HEK293 (cell line): ENCODE results near the gene TPM3.

ENCODE experiments used
- CTCF ChIA-PET: fragments of 350-600 bp; formaldehyde crosslinking; extraction: SDS; loops from one replicate; lab custom pipeline; 2021; ENCODE audit warnings: antibody characterized with exemption; lab: Yijun Ruan, JAX
- POLR2A ChIA-PET: fragments of 300-600 bp; formaldehyde crosslinking; extraction: SDS; loops from one replicate; lab custom pipeline; 2020; ENCODE audit warnings: antibody characterized with exemption, inconsistent platforms; lab: Yijun Ruan, JAX
- H3K27ac ChIP-seq: fragments of 200-500 bp; sonication (Bioruptor generic); 2 replicates; pipeline ENCODE4 v1.5.1; 2014; ENCODE audit warnings: low read depth, low read length, control low read depth, inconsistent platforms; ENCODE audit errors: extremely low read depth
- H3K36me3 ChIP-seq, 2 experiments: fragments of 200-500 bp in 1 of 2; sonication (Bioruptor generic) in 1 of 2; 1 replicate in 1 of 2; 2 replicates in 1 of 2; pipeline ENCODE4 v1.5.1; 2014 to 2017; ENCODE audit warnings: inconsistent platforms in 2 of 2, low read length in 2 of 2; ENCODE audit not compliant: control insufficient read depth in 2 of 2, insufficient read depth in 1 of 2
- H3K4me1 ChIP-seq: fragments of 200-500 bp; sonication (Bioruptor generic); 2 replicates; pipeline ENCODE4 v1.5.1; 2014; ENCODE audit warnings: mild to moderate bottlenecking, low read length, inconsistent platforms; ENCODE audit not compliant: control insufficient read depth, insufficient read depth
- H3K4me3 ChIP-seq: 2 replicates; pipeline ENCODE4 v1.5.1; 2011; ENCODE audit warnings: low read depth, mild to moderate bottlenecking, control low read depth, low read length, moderate library complexity
- H3K9me3 ChIP-seq: fragments of 200-500 bp; sonication (Bioruptor generic); 2 replicates; pipeline ENCODE4 v1.5.1; 2014; ENCODE audit warnings: low read depth, low read length, inconsistent platforms; ENCODE audit not compliant: control insufficient read depth, insufficient read depth
- GLIS2 ChIP-seq: fragments of 450-650 bp; formaldehyde crosslinking; IDR thresholded peaks from 2 replicates; pipeline ENCODE4 v1.5.1; 2016; ENCODE audit warnings: missing biosample characterization, missing genetic modification characterization
- KLF1 ChIP-seq: fragments of 450-650 bp; formaldehyde crosslinking; IDR thresholded peaks from 2 replicates; pipeline ENCODE4 v1.5.1; 2016; ENCODE audit warnings: missing biosample characterization, missing genetic modification characterization
- KLF16 ChIP-seq: fragments of 450-650 bp; formaldehyde crosslinking; IDR thresholded peaks from 2 replicates; pipeline ENCODE4 v1.5.1; 2017; ENCODE audit warnings: missing biosample characterization, missing genetic modification characterization
- KLF9 ChIP-seq: fragments of 450-650 bp; formaldehyde crosslinking; IDR thresholded peaks from 2 replicates; pipeline ENCODE4 v1.5.1; 2016; ENCODE audit warnings: missing biosample characterization, missing genetic modification characterization, low read depth
- PRDM10 ChIP-seq: fragments of 450-650 bp; formaldehyde crosslinking; IDR thresholded peaks from 2 replicates; pipeline ENCODE4 v1.5.1; 2016; ENCODE audit warnings: missing biosample characterization, missing genetic modification characterization
- TRIM28 ChIP-seq: IDR thresholded peaks from 2 replicates; pipeline ENCODE4 v1.6.1; 2011; ENCODE audit warnings: low read length, control low read depth, borderline replicate concordance
- ZBTB1 ChIP-seq: fragments of 450-650 bp; formaldehyde crosslinking; IDR thresholded peaks from 2 replicates; pipeline ENCODE4 v1.5.1; 2016; ENCODE audit warnings: missing biosample characterization, missing genetic modification characterization
- ZBTB17 ChIP-seq: fragments of 450-650 bp; formaldehyde crosslinking; IDR thresholded peaks from 2 replicates; pipeline ENCODE4 v1.5.1; 2016; ENCODE audit warnings: missing biosample characterization, missing genetic modification characterization
- ZFP37 ChIP-seq: fragments of 450-650 bp; formaldehyde crosslinking; IDR thresholded peaks from 2 replicates; pipeline ENCODE4 v1.5.1; 2016; ENCODE audit warnings: missing biosample characterization, missing genetic modification characterization
- ZNF138 ChIP-seq: fragments of 450-650 bp; formaldehyde crosslinking; IDR thresholded peaks from 2 replicates; pipeline ENCODE4 v1.5.1; 2016; ENCODE audit warnings: missing biosample characterization, missing genetic modification characterization, borderline replicate concordance
- ZNF223 ChIP-seq: fragments of 450-650 bp; formaldehyde crosslinking; IDR thresholded peaks from 2 replicates; pipeline ENCODE4 v1.5.1; 2016; ENCODE audit warnings: missing biosample characterization, missing genetic modification characterization
- ZNF335 ChIP-seq: fragments of 450-650 bp; formaldehyde crosslinking; conservative IDR thresholded peaks from 2 replicates; pipeline ENCODE4 v1.5.1; 2016; ENCODE audit warnings: missing biosample characterization, missing genetic modification characterization
- ZNF37A ChIP-seq: fragments of 450-650 bp; IDR thresholded peaks from 2 replicates; pipeline ENCODE4 v1.5.1; 2018; ENCODE audit warnings: missing biosample characterization, missing genetic modification characterization
- ZNF48 ChIP-seq: fragments of 450-650 bp; formaldehyde crosslinking; IDR thresholded peaks from 2 replicates; pipeline ENCODE4 v1.5.1; 2016; ENCODE audit warnings: missing biosample characterization, missing genetic modification characterization
- ZNF548 ChIP-seq: fragments of 450-650 bp; formaldehyde crosslinking; IDR thresholded peaks from 2 replicates; pipeline ENCODE4 v1.5.1; 2016; ENCODE audit warnings: missing biosample characterization, missing genetic modification characterization
- ZNF585B ChIP-seq: fragments of 450-650 bp; formaldehyde crosslinking; IDR thresholded peaks from 2 replicates; pipeline ENCODE4 v1.5.1; 2016; ENCODE audit warnings: missing biosample characterization, missing genetic modification characterization
- ZNF596 ChIP-seq: fragments of 450-650 bp; IDR thresholded peaks from 2 replicates; pipeline ENCODE4 v1.5.0; 2018; ENCODE audit warnings: missing biosample characterization, mild to moderate bottlenecking, missing genetic modification characterization, moderate library complexity
- ZNF658 ChIP-seq: fragments of 450-650 bp; formaldehyde crosslinking; IDR thresholded peaks from 2 replicates; pipeline ENCODE4; 2016; ENCODE audit warnings: missing biosample characterization, missing genetic modification characterization
- ZXDB ChIP-seq: fragments of 450-650 bp; formaldehyde crosslinking; IDR thresholded peaks from 2 replicates; pipeline ENCODE4 v1.5.1; 2016; ENCODE audit warnings: missing biosample characterization, missing genetic modification characterization
- TF ChIP-seq, protein P1 (sequence below): fragments of 450-650 bp; formaldehyde crosslinking; IDR thresholded peaks from 2 replicates; pipeline ENCODE4 v1.5.1; 2016; ENCODE audit warnings: missing biosample characterization, missing genetic modification characterization
- TF ChIP-seq, protein P2 (sequence below): fragments of 450-650 bp; formaldehyde crosslinking; IDR thresholded peaks from 2 replicates; pipeline ENCODE4 v1.5.1; 2016; ENCODE audit warnings: missing biosample characterization, missing genetic modification characterization, low read depth
- TF ChIP-seq, protein P3 (sequence below): fragments of 450-650 bp; formaldehyde crosslinking; IDR thresholded peaks from 2 replicates; pipeline ENCODE4 v1.5.1; 2016; ENCODE audit warnings: missing biosample characterization, missing genetic modification characterization
- TF ChIP-seq, protein P4 (sequence below): fragments of 450-650 bp; formaldehyde crosslinking; IDR thresholded peaks from 2 replicates; pipeline ENCODE4 v1.5.1; 2016; ENCODE audit warnings: missing biosample characterization, missing genetic modification characterization
- TF ChIP-seq, protein P5 (sequence below): fragments of 450-650 bp; formaldehyde crosslinking; IDR thresholded peaks from 2 replicates; pipeline ENCODE4 v1.5.1; 2017; ENCODE audit warnings: missing biosample characterization, missing genetic modification characterization

TPM3 gene

GRCh38 chr1:154220071-154220969, 28.4 kb upstream of the TPM3 start, which contains the start of gene UBAP2L:
Gene UBAP2L (plus strand): TSS chr1:154220955. CDS start chr1:154225124, 4,169 bp downstream.
- H3K4me3 ChIP-seq = peak within 1 kb of the TSS; percentile 87
- ChIA-PET CTCF (interaction anchor here (0.6 to 2.3 kb wide), 2 partner anchors 21 to 449 kb away, joined by 7 to 13 read pairs; no protein-coding TSS in a partner anchor), POLR2A (interaction anchor here (0.6 to 2.2 kb wide), 14 partner anchors 9 to 218 kb away, joined by 3 to 14 read pairs (median 4); partner anchors contain the start of gene TPM3)
- H3K4me1 ChIP-seq = no peaks in the 10 kb centered on the region
- H3K9me3 ChIP-seq = no peaks in the 10 kb centered on the region
- peak within 1 kb of the TSS; percentile 96 for H3K27ac ChIP-seq
- H3K36me3 ChIP-seq = peaks cover 26 to 50% of the 10 kb centered on the region in 2 experiments
- TF ChIP-seq, protein P1, sequence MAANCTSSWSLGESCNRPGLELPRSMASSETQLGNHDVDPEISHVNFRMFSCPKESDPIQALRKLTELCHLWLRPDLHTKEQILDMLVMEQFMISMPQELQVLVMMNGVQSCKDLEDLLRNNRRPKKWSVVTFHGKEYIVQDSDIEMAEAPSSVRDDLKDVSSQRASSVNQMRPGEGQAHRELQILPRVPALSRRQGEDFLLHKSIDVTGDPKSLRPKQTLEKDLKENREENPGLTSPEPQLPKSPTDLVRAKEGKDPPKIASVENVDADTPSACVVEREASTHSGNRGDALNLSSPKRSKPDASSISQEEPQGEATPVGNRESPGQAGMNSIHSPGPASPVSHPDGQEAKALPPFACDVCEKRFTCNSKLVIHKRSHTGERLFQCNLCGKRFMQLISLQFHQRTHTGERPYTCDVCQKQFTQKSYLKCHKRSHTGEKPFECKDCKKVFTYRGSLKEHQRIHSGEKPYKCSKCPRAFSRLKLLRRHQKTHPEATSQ (tag by site-specific recombination) = no peak
- TF ChIP-seq KLF1 (tag by site-specific recombination) (peak; percentile 27), KLF16 (tag by site-specific recombination) (peak; percentile 29), ZNF658 (tag by site-specific recombination) (no peak), ZNF335 (peak; percentile 87), GLIS2 (tag by site-specific recombination) (peak; percentile 44), ZNF223 (tag by site-specific recombination) (no peak), ZBTB17 (tag by site-specific recombination) (peak; percentile 100), ZNF138 (tag by site-specific recombination) (no peak), KLF9 (tag by site-specific recombination) (peak; percentile 71), ZBTB1 (no peak), ZXDB (tag by site-specific recombination) (peak; percentile 82), ZNF596 (no peak), ZNF585B (tag by site-specific recombination) (no peak), PRDM10 (no peak; the same call in 1 of the 2 replicates), TRIM28 (0 out of 2 replicates have a peak, but pooled peaks have one; percentile 45), ZNF48 (tag by site-specific recombination) (no peak), ZNF548 (no peak), ZNF37A (tag by site-specific recombination) (no peak), ZFP37 (tag by site-specific recombination) (peak; percentile 80; the same call in 1 of the 2 replicates)
- TF ChIP-seq, protein P2, sequence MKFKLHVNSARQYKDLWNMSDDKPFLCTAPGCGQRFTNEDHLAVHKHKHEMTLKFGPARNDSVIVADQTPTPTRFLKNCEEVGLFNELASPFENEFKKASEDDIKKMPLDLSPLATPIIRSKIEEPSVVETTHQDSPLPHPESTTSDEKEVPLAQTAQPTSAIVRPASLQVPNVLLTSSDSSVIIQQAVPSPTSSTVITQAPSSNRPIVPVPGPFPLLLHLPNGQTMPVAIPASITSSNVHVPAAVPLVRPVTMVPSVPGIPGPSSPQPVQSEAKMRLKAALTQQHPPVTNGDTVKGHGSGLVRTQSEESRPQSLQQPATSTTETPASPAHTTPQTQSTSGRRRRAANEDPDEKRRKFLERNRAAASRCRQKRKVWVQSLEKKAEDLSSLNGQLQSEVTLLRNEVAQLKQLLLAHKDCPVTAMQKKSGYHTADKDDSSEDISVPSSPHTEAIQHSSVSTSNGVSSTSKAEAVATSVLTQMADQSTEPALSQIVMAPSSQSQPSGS (tag by site-specific recombination) = no peak
- TF ChIP-seq, protein P3, sequence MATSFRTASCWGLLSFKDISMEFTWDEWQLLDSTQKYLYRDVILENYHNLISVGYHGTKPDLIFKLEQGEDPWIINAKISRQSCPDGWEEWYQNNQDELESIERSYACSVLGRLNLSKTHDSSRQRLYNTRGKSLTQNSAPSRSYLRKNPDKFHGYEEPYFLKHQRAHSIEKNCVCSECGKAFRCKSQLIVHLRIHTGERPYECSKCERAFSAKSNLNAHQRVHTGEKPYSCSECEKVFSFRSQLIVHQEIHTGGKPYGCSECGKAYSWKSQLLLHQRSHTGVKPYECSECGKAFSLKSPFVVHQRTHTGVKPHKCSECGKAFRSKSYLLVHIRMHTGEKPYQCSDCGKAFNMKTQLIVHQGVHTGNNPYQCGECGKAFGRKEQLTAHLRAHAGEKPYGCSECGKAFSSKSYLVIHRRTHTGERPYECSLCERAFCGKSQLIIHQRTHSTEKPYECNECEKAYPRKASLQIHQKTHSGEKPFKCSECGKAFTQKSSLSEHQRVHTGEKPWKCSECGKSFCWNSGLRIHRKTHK (tag by site-specific recombination) = no peak
- TF ChIP-seq, protein P4, sequence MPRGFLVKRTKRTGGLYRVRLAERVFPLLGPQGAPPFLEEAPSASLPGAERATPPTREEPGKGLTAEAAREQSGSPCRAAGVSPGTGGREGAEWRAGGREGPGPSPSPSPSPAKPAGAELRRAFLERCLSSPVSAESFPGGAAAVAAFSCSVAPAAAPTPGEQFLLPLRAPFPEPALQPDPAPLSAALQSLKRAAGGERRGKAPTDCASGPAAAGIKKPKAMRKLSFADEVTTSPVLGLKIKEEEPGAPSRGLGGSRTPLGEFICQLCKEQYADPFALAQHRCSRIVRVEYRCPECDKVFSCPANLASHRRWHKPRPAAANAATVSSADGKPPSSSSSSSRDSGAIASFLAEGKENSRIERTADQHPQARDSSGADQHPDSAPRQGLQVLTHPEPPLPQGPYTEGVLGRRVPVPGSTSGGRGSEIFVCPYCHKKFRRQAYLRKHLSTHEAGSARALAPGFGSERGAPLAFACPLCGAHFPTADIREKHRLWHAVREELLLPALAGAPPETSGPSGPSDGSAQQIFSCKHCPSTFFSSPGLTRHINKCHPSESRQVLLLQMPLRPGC = no peak
- TF ChIP-seq, protein P5, sequence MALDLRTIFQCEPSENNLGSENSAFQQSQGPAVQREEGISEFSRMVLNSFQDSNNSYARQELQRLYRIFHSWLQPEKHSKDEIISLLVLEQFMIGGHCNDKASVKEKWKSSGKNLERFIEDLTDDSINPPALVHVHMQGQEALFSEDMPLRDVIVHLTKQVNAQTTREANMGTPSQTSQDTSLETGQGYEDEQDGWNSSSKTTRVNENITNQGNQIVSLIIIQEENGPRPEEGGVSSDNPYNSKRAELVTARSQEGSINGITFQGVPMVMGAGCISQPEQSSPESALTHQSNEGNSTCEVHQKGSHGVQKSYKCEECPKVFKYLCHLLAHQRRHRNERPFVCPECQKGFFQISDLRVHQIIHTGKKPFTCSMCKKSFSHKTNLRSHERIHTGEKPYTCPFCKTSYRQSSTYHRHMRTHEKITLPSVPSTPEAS = 0 out of 2 replicates have a peak, but pooled peaks have one; percentile 11
